Measurements from ENCODE around the gene TFCP2L1.

DNA sequence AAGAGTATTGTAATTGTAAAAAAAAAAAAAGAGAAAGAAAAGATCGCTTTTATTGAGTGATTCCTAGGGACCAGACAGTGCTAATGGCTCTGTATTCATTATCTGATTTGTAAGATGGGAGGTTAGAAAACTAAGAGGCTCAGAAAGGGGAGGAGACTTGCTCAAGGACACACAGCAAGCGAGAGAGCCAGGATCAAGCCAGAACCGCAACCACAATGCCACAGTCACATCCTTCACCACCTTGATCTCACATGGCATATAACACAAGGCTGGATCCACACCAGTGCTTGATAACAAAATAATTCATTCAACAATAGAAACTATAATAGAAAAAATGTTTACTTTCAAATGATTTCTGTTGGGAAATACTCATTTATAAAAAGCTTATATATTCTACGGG is 37.5 kb downstream of the TFCP2L1 start:
- TF ChIP-seq POLR2A (IDR thresholded peaks at IDR 0.05; ENCODE audit: low read length) (no peak), GATA1 (IDR thresholded peaks at IDR 0.05; ENCODE audit: low read depth, low read length) (no peak)
